RPMI8226 (cell line): ENCODE data around the gene PARD3.

ENCODE experiments used
- DNase-seq: peaks from one replicate; pipeline ENCODE4 v3.0.0-alpha.2; 2015

PARD3 gene

DNA sequence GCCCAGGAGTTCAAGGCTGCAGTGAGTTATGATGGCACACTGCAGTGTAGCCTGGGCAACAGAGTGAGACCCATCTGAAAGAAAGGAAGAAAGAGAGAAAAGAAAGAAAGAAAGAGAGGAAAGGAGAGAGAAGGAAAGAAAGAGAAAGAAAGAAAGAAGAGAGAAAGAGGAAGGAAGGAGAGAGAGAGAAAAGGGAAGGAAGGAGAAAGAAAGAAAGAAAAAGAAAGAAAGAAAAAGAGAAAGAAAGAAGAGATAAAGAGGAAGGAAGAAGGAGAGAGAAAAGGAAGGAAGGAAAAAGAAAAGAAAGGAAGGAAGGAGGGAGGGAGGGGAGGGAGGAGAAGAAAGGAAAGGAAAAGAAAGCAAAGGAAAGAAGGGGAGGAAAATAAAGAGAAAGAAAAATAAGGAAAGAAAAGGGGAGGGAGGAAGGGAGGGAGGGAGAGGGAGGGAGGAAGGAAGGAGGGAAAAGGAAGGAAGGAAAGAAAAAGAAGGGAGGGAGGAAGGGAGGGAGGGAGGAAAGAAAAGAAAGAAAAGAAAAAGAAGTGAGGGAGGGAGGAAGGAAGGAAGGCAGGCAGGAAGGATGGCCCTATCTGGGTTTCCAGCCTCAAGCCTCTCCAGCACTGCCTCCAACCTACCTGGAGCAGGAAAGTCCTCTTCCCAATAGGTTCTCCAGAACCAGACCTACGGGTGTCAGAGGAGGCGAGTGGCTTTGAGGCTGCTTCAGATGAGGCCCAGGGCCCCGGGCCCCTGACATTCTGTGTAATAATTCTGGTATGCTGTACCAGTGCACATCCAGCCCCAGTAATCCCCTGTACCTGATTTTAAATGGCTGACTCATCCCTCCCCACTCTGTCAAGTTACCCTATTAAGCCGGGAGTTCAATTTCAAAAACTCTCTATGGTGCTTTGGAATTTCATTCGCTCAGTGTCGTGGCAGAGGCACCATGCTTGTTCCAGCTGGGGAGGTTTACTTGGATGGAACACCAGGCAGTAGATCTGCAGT is 6.8 kb upstream of the PARD3 start:
- no peak for DNase-seq

DNA sequence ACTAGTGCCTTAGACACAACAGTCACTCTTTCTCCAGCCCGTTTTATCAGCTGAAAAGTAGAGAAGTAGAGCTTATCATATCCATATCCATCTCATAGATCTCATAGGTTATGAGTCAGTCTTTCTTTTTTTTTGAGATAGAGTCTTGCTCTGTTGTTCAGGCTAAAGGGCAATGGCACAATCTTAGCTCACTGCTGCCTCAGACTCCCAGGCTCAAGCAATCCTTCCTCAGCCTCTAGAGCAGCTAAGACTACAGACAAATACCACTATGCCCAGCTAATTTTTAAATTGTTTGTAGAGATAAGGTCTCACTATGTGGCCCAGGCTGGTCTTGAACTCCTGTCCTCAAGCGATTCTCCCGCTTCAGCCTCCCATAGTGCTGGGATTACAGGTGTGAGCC is 2.5 kb upstream of the PARD3 start:
- no peak for DNase-seq

DNA sequence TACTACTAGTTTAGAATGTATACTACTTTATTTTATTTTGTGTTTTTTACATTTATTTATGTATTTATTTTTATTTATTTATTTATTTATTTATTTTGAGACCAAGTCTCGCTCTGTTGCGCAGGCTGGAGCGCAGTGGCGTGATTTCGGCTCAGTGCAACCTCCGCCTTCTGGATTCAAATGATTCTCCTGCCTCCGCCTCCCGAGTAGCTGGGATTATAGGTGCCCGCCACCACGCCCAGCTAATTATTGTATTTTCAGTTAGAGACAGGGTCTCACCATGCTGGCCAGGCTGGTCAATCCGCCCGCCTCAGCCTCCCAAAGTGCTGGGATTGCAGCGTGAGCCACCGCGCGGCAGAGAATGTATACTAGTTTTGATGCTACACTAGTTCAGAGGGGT is 2.0 kb upstream of the PARD3 start:
- DNase-seq = no peak

DNA sequence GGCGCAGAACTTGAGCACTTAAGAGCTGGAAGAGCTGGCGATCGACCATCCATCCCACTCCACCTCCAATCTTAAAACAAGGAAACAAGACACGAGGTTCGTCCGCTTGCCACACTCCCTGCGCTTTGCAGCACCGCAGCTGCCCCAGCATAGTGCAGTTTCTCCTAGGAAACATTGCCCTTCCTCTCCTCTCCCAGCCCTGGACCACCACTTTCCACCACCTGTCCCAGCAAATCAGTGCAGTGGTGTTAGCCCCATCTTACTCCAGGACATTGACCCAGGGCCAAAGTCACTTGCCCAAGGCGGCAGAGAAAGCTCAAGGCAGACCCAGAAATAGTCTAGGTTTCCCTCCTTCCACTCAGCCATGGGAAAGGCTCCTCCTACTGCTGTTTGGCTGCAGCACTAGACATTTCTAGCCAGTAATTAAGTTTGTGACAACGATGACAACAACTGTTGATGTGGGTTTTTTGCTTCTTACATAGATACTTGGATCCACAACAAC is 1.5 kb upstream of the PARD3 start:
- DNase-seq = peak; percentile 25

DNA sequence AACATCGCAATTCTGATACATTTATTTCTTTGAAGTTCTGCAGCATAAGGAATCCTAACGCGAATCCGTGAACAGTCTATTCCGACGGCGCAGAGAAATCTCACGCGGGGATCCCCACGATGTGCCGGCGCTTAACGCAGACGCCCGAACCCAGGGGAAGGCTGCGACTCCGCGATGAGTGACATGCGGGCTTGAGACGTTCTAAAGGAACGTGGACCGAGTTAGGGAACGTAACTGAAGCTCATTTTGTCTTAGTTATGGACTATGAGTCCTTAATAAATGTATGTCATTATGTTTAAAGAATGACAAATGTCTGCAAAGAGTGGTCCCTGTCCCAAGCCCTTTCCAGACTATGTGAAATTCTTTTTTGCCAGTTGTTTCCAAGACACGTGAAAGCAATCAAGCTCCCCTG is 995 bp upstream of the PARD3 start:
- peak; percentile 32 for DNase-seq

DNA sequence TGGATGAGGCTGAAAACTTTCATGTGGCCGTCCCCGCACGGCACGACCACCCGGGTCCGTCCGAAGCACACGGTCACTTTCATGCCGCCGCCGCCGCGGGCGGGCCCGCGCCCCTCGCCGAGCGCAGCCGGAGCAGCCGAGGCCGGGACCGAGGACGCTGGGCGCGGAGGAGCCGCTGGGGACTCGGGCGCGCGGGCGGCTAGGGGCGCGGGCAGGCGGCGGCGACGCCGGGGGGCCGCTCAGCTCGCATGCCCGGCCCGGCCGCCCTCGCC is 247 bp downstream of the PARD3 start:
- DNase-seq = no peak

DNA sequence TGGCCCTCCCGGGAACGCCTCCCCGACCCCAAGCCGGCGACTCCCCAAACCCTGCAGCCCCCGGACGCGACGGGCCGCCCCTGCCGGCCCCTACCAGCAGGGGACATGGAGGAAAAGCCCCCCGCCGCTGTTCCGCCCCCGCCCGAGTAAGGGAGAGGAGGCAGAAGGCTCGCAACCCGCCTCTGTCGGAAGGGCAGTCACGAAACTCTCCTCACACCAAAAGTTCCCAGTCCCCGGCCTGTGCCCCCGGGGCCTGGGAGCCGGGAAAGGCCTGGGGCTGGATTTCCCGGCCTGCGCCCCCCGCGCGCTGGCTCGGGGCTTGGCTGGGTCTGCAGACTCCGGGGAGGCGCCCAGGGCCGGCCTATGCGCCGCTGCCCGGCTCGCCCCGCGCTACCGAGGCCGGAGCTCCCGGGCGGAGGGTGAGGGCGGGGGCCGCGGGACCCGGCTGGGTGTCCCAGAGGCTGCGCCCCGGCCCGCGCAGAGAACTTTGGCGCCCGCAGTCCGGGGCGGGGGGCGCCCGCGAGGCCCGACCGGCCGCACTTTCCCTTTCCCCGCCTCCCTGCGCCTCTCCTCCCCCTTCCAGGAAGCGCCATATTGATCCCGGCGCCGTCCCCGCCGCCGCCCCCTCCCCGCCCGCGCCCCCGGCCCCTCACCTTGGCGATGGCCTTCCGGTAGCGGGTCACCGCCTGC is 728 bp downstream of the PARD3 start:
- peak; percentile 44 for DNase-seq

DNA sequence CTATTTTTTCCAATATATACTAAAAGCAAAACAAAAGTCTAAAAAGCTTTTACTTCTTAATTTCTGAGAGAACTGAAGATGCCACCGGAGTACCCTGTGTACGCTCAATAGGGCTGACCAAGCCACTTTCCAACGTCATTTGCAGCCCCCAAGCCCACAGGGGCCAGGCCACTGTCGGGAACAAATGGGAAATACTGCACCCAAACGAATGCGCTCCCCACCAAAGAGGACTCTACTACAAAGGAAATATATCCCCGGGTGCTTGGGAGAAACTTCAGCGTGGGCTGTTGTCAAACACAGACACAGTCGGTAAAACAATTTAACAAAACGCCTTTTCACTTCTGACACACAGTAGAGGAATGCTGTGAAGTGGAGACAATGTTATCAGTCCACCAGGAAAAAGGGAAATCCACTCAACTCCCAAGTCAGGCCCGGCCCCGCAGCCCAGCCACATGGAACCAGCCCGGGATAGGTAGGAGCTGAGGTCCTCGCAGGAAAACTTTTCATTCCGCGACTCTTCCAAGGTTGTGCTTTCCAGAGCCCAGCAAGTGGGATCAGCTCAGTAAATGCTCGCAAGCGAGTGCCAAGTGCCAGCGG is 1.4 kb downstream of the PARD3 start:
- no peak for DNase-seq

DNA sequence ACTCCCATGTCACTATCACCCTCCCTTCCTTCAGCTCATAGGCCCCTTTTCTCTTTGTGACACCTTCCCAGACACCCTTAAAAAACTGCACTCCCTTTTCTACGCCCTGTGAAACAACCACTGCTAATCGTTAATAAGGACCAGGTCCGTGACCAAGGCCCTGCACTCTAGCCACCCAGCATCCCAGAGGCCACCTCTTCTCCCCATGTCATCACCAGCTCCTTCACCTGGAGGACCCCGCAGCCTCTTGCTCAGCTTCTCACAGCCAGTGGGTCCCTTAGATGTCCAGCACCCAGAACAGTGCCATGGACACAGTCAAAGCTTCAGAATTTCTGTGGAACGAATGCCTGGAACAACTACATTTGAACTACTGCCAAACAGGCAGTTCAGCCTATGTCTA is 2.3 kb downstream of the PARD3 start:
- DNase-seq = no peak

DNA sequence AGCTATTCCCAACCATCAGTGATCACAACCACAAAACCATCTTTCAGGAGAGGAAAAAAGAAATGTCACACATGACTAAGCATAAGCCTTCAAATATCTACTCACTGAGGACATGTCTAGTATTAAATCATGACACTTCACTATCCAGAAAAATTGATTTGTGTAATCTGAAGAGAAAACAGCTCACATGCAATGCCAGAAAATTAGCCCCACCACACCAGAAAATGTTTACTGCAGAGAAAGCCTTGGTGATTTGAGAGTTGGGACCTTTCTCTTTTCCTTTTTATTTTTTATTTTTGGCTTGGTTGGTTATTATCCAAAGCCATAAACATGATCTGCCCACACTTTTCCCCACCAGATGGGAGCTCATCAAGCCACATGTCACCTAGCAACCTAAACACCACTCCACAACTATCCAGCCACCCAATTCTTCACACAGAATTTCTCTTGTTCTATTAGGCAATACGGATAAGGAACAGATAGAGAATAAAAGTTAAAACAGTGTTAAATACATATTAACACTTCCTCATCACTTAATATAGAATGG is 3.1 kb downstream of the PARD3 start:
- no peak for DNase-seq

DNA sequence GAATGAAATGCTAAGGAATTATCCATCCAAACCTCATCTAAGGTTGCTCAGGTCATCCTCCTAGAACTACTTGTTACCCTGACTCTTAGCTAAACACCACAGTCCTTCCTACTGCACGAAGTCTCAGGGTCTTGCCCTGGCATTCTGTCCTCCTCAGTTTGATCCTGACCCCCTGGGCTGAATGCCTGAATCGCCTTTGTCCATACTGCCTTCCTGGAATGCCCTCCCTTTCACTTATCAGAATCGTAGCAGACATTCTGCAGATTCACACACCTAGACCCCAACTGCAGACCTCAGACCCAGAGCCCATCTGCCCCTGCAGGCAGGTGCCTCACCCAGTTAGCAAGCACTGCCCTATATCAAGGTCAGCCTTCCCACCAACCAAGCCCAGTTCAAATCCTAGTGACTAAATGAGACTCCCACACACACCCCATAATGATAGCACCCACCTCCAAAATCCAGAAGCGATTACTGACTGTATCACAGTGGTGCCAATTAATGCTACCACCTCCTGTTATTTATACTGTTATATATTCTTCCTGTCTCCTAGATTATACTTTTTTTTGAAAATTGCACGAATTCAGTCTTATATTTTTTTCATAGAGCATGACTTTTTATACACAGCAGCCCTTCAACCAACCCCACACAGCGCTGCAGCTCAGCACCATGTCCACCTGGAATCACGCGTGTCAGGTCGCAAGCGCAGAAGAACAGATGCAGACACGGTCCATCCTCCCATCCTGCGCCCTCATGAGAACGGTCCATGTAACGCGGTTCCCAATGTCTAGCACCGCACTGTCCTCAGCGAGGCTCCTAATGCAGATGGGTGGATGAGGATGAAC is 3.7 kb downstream of the PARD3 start:
- no peak for DNase-seq

DNA sequence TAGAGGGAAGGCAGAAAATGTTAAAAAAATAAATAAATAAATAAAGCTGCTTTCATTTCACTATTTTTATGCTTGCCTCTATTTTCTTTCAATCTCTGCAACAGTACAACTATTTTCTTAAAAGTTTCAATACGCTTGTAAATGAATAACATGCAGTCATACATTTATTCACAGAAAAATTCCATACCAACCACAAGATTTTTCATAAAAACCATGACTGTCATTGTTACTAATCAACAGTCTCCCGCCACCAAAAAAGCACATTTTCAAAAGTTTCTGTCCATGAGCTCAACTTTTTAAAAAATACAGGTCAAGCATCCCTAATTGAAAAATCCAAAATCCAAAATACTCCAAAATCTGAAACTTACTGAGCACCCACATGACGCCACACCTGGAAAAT is 5.3 kb downstream of the PARD3 start:
- DNase-seq = no peak

DNA sequence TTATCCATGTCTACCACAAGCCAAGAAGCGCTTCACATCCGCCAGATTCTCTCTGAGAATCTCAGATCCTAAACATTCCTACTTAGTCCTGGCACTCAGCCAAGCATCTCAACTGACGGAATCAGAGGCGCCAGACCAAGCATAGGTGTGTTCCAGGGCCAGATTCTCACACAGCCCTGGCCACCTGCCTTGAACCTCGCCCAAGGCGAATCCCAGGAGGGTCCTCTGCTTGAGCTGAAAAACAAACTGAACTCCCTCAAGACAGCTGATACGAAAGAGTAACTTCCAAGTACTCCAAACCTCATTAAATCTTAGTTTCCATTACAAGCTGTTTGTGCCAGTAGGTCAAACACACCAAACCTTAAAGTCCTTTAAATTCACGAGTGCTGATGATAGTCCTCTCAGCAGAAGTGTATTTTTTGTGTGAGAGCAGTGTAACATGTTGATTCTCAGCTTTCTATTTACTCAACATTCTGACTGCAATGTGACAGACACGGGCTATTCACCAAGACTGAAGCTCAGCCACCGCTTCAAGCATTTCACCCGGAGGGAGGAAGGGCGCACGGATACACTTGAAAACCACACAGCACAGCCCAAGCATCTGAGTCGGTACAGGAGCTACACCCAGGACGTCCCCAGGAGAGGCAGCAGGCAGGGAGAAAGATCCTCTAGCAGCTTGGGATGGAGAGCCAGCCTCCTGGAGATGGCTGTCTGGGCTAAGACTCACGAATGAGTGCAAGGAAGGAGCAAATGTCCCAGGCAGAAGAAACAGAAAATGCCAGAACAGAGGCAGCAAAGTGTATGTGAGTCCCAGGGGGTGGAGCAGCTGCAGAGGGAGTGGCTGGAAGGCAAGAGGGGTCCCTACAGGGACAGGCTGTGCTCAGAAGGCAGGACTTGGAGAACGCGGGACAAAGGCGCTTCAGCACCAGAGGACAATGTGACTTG is 6.0 kb downstream of the PARD3 start:
- DNase-seq = peak; percentile 13

DNA sequence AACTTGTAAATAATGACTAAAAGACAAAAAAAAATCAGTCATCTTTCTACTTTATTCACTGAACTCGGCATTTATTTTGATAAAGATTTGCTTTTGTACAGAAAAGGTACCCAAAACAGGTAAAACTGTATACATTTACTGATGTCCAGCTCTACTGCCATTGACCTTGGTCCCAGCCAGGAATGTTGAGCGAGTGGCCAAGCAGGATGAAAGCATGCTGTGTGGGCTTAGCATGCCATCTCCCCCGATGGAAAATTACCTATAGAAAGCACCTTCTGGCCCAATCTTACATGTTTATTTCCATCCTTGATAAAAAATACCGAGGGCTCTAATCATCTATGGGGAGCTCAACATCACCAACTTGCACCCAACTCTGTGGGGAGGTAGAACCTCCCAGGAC is 6.8 kb downstream of the PARD3 start:
- DNase-seq = no peak

DNA sequence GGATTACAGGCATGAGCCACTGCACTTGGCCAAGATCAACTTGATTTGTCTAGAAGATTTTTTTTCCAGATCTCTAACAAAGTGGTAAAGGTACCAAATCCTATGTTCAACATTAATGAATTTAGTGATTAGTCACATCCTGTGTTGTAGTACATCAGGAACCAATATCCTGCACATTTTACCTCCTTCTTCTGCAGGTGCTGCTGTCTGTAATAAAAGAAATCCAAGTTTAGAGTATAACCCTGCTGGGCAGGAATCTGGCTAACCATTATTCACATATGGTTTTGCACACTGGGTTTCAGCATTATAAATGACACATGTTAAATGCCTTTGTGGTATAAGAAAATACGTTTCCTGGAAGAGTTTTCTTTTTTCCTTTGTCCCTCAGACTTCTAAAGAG is 10.8 kb downstream of the PARD3 start:
- DNase-seq = no peak

DNA sequence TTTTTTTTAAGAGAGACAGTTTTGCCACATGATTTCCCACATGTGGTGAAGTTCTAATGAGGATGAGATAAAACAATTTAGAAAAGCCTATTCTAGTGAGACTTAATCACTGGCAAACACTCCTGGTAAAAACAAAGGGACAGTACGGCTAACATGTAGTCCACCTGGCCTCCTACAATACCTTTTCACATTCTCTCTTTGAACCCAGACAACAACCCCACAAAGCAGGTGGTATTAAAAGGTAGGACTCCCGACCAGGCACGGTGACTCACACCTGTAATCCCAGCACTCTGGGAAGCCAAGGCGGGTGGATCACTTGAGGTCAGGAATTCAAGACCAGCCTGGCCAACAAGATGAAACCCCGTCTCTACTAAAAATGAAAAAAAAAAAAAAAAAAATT is 12.4 kb downstream of the PARD3 start:
- DNase-seq = no peak

DNA sequence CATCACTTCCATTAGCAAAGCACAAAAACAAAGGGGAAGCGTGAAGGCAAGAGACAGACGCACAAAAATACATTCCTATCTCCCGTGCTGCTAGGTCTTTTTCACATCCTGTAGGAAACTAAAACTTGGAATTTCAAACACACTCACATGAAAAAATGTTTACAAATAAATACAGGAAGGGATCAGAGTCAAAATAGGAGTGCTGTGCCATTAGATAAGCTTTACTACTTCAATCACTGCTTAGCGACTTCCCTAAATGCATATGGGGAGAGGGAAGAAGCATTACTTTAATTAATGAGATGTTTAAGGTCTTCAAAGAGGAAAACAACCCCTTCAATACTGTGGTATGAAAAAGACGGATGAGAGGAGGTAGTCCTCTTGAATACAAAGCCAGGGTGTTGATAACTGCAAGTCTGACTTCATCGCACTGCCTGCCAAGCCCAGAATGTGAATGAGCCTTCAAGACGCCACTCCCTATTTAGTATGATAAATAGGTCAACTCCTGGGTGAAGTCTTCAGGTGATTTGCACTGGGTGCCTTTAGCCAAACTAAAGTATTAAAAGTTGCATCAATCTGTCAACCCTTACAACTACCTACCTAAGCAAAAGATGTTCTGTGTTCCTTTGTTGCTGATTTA is 13.9 kb downstream of the PARD3 start:
- no peak for DNase-seq

DNA sequence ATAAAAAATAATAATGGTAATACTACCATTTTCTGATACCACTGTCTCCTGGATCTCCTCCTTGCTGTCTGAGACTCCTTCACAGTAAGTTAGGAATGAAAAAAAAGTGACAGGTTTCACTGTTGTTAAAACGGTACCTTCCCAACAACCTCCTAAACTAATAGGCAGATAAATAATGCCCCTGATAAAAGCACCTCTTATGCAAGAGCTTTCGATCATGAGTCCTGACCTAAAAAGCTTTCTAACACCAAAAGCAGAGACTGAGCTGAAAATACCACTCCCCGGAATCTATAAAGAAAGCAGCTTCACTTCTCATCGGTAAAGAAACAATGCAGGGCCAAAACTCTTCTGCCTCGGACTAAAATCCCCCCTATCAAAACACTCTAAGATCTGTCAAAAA is 14.5 kb downstream of the PARD3 start:
- DNase-seq = no peak

DNA sequence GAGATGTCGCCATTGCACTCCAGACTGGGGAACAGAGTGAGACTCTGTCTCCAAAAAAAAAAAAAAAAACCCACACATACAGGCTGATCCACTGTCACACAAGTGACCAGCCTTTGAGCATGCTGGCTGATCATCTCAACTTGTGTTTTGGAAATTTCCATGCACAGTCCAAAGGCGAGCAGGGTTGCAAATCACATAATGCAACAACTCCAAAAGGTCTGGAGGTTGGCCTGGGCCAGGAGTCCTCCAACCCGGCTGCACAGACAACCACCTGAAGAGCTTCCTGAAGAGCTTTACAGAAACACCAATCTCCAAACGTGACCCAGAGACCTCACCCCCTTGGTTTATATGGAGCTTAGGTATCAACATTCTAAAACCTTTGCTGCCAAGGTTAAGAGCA is 16.4 kb downstream of the PARD3 start:
- no peak for DNase-seq

DNA sequence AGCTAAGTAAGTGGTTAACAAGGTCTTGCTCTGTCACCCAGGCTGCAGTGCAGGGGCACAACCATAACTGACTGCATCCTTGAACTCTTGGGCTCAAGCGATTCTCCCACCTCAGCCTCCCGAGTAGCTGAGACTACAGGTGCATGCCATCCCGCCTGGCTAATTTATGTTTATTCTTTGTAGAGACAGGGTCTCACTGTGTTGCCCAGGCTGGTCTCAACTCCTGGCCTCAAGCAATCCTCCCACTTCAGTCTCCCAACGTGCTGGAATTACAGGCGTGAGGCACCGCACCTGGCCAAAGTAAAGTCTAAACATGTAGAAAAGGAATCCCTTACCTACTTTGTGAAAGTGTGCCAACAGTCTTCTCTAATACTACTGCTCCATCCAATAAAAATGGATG is 17.9 kb downstream of the PARD3 start:
- DNase-seq = no peak

DNA sequence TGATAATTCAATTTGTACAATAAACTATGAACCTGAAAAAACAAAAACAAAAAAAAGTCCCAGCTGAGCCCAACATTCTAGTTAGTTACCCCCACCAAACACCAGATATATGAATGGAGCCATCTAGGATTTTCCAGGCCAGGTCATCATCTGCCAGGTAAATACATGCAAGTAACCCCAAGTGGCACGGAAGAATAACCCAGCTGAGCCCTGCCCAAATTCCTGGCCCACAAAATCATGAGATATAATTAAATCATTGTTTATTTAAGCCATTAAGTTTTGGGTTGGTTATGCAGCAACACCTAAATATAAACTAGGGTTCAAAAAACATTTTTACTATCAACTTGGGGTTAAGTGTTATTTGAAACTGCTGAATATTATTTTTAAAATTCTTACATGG is 19.0 kb downstream of the PARD3 start:
- DNase-seq = no peak
